HG03097 (cell line): Measurements from ENCODE around the gene LIMS4.
"Not testable (repeated sequence)": the region's sequence is repeated elsewhere in the genome, so short reads cannot be mapped to it uniquely, and the experiment has no call there.

Source experiments
- ATAC-seq: cut with Tn5 transposase; IDR thresholded peaks from one replicate; pipeline ENCODE4 v1.9.1; 2021; ENCODE audit not compliant: unreplicated experiment, low FRiP score

Gene LIMS4

GRCh38 chr2:110450951-110451350 is 21.7 kb downstream of the LIMS4 start:
- ATAC-seq, result not testable (repeated sequence)

DNA sequence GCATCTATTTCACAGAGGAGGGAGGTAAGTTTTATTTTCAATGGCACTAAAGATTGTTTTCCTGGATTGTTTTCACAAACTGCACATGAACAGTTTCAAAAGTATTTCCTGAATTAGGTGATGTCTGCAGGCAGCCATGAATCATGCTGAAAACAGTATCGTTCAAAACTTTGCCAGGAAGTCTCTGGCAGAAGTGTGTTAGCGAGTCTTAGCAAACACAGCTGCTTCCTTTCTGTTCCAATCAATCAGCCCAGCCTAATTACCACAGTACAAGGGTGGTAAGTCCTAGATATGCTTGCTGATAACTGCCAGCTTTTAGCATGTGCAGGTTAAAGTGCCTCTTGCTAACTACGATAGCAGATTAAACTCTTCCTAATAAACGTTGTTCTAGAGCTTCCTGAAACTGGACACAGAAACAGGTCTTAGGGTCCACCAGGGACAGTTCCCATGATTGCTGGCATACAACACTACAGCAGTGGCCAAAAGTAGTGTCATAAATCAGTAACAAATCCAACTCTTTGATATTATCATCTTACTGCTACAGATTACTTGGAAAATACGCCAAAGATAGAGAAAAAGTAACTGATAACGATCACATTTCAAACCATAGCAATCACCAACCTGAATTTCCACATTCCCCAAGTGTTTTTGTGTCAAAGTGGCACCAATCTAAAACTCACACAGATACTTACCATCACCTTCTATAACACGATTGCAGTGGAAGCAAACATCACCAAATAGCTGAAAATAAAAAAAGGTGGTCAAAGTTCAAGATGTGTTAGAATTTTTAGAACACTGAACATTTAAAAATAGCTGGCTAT is 23.3 kb downstream of the LIMS4 start:
- ATAC-seq, result not testable (repeated sequence)

DNA sequence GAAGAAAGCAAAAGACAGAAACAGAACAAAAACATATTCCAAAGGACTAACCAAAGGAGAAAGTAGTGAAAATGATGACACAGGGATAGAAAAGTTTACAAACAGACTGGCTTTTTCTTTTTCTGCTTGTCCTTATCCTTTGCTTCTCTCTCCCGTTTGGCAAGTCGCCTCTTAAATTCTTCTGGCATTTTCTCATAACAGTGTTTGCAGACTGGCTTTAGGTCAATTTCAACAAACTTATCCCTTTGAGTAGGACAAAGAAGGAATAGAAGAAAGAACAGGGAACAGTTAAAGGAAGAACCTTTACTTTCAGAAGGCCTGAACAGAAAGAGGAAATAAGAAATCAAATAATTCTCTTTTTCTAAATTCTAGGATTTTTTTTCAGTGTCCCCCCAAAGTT is 26.0 kb downstream of the LIMS4 start:
- not testable (repeated sequence) for ATAC-seq

GRCh38 chr2:110443305-110444005 is 29.2 kb downstream of the LIMS4 start:
- ATAC-seq, result not testable (repeated sequence)

DNA sequence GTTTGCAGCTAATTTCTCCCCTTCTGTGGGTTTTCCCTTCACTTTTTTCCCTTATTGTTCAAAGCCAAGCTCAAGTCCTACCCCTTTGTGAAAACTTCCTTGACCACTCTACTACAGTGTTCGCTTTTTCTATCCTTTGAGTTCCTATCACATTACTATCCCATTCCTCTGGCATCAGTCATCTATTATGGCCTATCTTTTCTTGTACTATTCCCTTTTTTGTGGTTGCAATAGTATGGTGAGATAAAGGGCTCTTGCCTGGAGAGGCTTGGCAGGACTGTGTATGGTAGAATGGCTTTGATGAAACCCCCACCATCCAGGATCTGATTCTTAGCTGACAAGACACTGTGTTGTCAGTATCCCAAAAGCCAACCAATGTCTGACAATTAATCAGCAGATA is 30.7 kb downstream of the LIMS4 start:
- not testable (repeated sequence) for ATAC-seq

- not testable (repeated sequence) for ATAC-seq
Observed at GRCh38 chr2:110434565-110434964, 38.1 kb downstream of the LIMS4 start.

DNA sequence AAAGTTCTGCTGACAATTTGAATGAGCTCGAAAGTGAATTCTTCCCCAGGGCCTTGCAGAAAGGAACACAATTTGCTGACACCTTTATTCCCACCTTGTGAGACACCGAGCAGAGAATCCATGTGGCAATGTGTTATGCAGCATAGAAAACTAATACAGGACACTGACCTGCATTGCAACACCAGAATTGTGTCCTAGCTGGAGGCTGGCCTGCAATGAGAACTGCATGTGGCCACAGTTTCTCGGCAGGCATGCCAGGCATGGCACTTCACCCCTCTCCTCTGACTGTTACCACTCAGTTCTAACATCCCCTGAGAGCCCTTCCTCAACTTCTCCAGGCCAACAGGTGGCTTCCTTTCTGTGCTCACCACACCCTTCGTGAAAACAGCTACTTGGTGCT is 46.9 kb downstream of the LIMS4 start:
- ATAC-seq, result not testable (repeated sequence)

DNA sequence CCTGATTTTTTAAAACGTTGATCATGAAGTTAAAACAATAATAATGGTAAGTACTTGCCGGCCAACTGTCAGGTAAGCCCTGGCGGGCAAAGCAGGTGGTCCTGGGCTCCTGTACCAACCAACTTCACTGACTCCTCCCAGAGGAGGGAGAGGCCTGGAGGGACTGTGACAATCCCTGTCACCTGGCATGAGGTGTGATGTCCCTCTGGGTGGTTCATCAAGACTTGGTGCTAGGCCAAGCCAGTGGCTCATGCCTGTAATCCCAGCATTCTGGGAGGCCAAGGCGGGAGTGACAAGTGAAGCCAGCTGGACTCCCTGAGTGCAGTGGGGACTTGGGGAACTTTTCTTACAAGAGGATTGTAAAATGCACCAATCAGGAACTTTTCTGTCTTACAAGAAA is 48.2 kb downstream of the LIMS4 start:
- not testable (repeated sequence) for ATAC-seq

DNA sequence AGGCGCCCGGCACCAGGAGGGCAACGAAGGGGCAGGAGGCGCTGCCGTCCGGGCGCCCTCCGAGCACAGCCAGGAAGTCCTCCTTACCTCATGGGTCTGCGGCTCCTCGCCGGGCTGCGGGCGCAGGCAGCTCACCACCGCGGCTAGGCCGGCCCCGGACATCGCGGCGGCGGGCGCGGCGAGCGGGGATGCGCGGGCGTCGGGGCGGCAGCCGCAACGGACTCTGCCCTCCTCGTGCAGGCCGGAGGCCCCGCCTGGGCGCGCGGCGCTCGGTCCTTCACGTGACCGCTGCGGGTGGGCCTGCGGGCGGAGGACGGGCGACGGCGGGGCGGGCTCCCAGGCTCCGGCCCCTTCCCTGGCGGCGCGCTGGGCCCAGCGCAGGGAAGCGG is 49.0 kb downstream of the LIMS4 start:
- not testable (repeated sequence) for ATAC-seq

DNA sequence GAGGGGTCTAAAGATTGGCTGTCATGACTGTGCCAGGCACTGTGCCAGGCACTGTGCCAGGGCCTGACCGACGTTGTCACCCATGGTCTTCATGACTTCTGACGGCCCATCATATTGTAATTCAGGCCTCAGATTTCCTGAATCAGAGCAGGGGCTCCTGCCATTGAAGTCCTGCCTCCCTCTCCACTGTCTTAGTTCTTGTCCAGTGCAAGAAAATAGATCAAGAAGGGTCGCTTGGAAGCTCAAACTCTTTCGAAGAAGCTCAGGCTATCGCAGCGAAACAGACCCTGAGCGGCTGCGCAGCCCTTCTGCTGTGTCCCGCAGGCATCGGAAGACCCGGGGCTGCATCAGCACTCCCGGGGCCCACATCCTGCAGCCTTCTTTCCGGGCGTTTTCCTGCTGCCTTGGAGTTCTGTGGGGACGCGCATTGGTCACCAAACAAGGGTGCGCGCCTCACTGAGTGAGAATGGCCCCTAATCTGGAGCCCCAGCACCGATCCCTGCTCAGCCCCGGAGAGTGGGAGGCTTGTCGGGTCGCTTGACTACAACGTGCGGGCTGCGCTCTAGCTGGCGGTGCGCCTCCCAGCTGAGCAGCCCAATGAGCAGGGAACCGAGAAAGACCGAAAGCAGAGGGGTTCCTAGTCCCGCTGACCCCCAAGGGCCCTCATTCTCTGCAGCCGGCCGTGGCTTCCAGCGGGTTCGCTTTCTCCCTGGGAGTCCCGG is 49.6 kb downstream of the LIMS4 start:
- ATAC-seq, result not testable (repeated sequence)

- ATAC-seq, result not testable (repeated sequence)
Observed at GRCh38 chr2:110420641-110421354, 51.8 kb downstream of the LIMS4 start.

- ATAC-seq, result not testable (repeated sequence)
Observed at GRCh38 chr2:110407142-110407541, 65.5 kb downstream of the LIMS4 start.

DNA sequence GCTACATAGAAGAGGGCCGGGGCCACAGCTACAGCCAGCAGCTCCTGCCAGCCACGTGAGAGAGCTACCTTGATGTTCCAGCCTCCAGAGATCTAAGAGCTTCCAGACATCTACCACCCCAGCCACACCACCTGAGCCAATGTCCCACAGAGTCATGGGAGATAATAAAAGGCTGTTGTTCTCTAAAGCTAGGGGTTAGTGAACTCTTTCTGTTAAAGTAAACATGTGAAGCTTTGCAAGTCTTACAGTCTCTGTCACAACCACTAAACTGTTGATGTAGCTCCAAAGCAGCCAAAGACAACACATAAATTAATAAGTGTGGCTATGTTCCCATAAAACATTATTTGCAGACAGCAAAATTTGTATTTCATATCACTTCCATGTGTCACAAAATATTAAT is 67.6 kb downstream of the LIMS4 start:
- ATAC-seq, result not testable (repeated sequence)

GRCh38 chr2:110404246-110404645 is 68.4 kb downstream of the LIMS4 start:
- not testable (repeated sequence) for ATAC-seq

- not testable (repeated sequence) for ATAC-seq
Observed at GRCh38 chr2:110401001-110401618, 71.5 kb downstream of the LIMS4 start.

DNA sequence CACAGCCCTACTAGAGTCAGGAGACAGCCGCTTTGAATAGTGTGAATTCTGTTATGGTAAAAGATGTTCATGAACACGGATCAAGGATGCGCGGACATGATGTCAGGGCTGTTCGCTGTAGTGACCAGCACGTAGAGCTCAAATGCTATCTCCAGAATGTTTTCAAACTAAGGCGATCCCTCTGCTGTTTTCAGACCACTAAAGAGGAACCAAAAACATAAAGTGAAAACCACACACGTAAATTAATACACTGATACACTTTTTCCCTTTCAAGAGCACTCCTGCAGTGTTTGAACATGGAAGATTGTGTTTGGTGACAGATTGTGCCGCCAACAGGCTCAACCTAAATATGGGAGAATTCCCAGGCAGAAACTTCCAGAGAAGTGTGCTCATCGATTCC is 73.2 kb downstream of the LIMS4 start:
- not testable (repeated sequence) for ATAC-seq

DNA sequence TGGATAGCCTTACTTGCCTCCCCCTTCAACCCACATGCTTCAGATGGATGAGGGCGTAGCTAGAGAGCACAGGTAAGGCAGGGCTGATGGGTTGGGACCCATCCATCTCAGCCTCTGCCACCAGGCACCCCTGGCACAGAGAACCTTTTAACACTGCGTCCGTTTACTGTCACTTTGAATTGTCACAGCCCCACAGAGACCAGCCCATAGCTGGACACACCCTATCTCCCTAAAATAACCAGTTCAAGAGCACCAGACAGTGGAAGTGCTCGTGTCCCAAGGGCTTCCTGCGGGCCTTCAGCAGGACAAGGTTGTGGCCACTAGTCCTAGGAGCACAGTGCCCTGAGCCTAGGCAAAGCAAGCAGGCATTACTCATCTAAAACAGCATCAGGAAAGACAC is 76.6 kb downstream of the LIMS4 start:
- ATAC-seq, result not testable (repeated sequence)
